SJCRH30 (cell line): Measurements from ENCODE around the gene NDOR1. TPM values are rescaled to one million over a fixed set of nuclear protein-coding genes. Genes with fewer than 3 reads are reported as not detected.

ENCODE experiments used
- DNase-seq, 2 experiments: peaks; one replicate each; pipeline ENCODE4 v3.0.0-alpha.2; 2015 to 2020
- H3K27ac ChIP-seq: fragments of 250-450 bp; sonication (Bioruptor Pico); 2 replicates; pipeline ENCODE4 v1.5.1; 2020; ENCODE audit warnings: mild to moderate bottlenecking, moderate library complexity
- H3K27me3 ChIP-seq: fragments of 250-450 bp; sonication (Bioruptor Pico); 2 replicates; pipeline ENCODE4 v1.5.1; 2020; ENCODE audit warnings: mild to moderate bottlenecking, moderate library complexity
- H3K36me3 ChIP-seq: fragments of 250-450 bp; sonication (Bioruptor Pico); 2 replicates; pipeline ENCODE4 v1.5.1; 2020; ENCODE audit warnings: mild to moderate bottlenecking, moderate library complexity
- H3K4me1 ChIP-seq: fragments of 250-450 bp; sonication (Bioruptor Pico); 2 replicates; pipeline ENCODE4 v1.5.1; 2020; ENCODE audit warnings: mild to moderate bottlenecking, moderate library complexity
- H3K4me3 ChIP-seq: fragments of 250-450 bp; sonication (Bioruptor Pico); 2 replicates; pipeline ENCODE4 v1.5.1; 2020; ENCODE audit warnings: mild to moderate bottlenecking, moderate library complexity
- H3K9me3 ChIP-seq: fragments of 250-450 bp; sonication (Bioruptor Pico); replicated peaks from 2 replicates; pipeline ENCODE4 v1.5.1; 2020; ENCODE audit warnings: mild to moderate bottlenecking, moderate library complexity
- total RNA-seq: library from RNA; depleted of rRNA; stranded (reverse); fragments of >200 nt; shearing (Covaris generic); gene quantifications from 2 replicates; pipeline ENCODE4 v1.2.3, GENCODE V29; 2014

NDOR1 gene
- total RNA-seq, 1 experiment from 2014 or later = 17.2 TPM

- H3K4me1 ChIP-seq = peaks cover 37% of the 10 kb centered on the region
- H3K27ac ChIP-seq = peak overlapping the region; percentile 17; the same call in 1 of the 2 replicates
- no peaks in the 10 kb centered on the region for H3K36me3 ChIP-seq
- H3K9me3 ChIP-seq = no peaks in the 10 kb centered on the region
- peak; percentile 85 to 89 for DNase-seq
- H3K27me3 ChIP-seq = peaks cover 32% of the 10 kb centered on the region
- H3K4me3 ChIP-seq = peak overlapping the region; percentile 45
Measured at GRCh38 chr9:137164370-137165249, 40.9 kb upstream of the NDOR1 start.

GRCh38 chr9:137165250-137165836 lies 40.2 kb upstream of the NDOR1 start:
- Histone ChIP-seq H3K4me3 (peak overlapping the region; percentile 45), H3K4me1 (peaks cover 44% of the 10 kb centered on the region), H3K9me3 (no peaks in the 10 kb centered on the region), H3K27ac (no peak overlapping the region; the same call in 1 of the 2 replicates), H3K27me3 (peaks cover 36% of the 10 kb centered on the region), H3K36me3 (no peaks in the 10 kb centered on the region)
- DNase-seq = no peak

- Histone ChIP-seq H3K4me3 (peak overlapping the region; percentile 49), H3K27me3 (peaks cover 38% of the 10 kb centered on the region), H3K27ac (no peak overlapping the region), H3K9me3 (no peaks in the 10 kb centered on the region), H3K36me3 (no peaks in the 10 kb centered on the region), H3K4me1 (peaks cover 51% of the 10 kb centered on the region)
- no peak for DNase-seq
Measured at GRCh38 chr9:137166380-137167229, 38.9 kb upstream of the NDOR1 start.

GRCh38 chr9:137167277-137167746 lies 38.2 kb upstream of the NDOR1 start:
- Histone ChIP-seq H3K27ac (no peak overlapping the region), H3K4me1 (peaks cover 58% of the 10 kb centered on the region), H3K36me3 (no peaks in the 10 kb centered on the region), H3K4me3 (peak overlapping the region; percentile 49), H3K9me3 (no peaks in the 10 kb centered on the region), H3K27me3 (peaks cover 38% of the 10 kb centered on the region)
- peak; percentile 57 to 61 for DNase-seq

GRCh38 chr9:137167747-137168572 lies 37.5 kb upstream of the NDOR1 start:
- Histone ChIP-seq H3K9me3 (no peaks in the 10 kb centered on the region), H3K27me3 (peaks cover 38% of the 10 kb centered on the region), H3K36me3 (no peaks in the 10 kb centered on the region), H3K27ac (no peak overlapping the region), H3K4me1 (peaks cover 64% of the 10 kb centered on the region), H3K4me3 (peak overlapping the region; percentile 49)
- DNase-seq = peak; percentile 72 to 84

- peaks cover 68% of the 10 kb centered on the region for H3K4me1 ChIP-seq
- H3K27ac ChIP-seq = no peak overlapping the region
- H3K27me3 ChIP-seq = peaks cover 38% of the 10 kb centered on the region
- peak overlapping the region; percentile 11 for H3K4me3 ChIP-seq
- peak in 1 of 2 experiments; percentile 37 for DNase-seq
- no peaks in the 10 kb centered on the region for H3K36me3 ChIP-seq
- no peaks in the 10 kb centered on the region for H3K9me3 ChIP-seq
Measured at GRCh38 chr9:137168573-137168903, 37.0 kb upstream of the NDOR1 start.

- DNase-seq = peak; percentile 73 to 77
- Histone ChIP-seq H3K4me1 (peaks cover 68% of the 10 kb centered on the region), H3K36me3 (no peaks in the 10 kb centered on the region), H3K9me3 (no peaks in the 10 kb centered on the region), H3K27ac (no peak overlapping the region), H3K4me3 (peak overlapping the region; percentile 11), H3K27me3 (peaks cover 38% of the 10 kb centered on the region)
Measured at GRCh38 chr9:137168904-137169856, 36.3 kb upstream of the NDOR1 start.

- Histone ChIP-seq H3K27ac (no peak within 1 kb of the TSS), H3K4me3 (peak within 1 kb of the TSS; percentile 11), H3K4me1 (peaks cover 62% of the 10 kb centered on the region), H3K36me3 (no peaks in the 10 kb centered on the region), H3K9me3 (no peaks in the 10 kb centered on the region), H3K27me3 (peaks cover 32% of the 10 kb centered on the region)
- DNase-seq = peak in 1 of 2 experiments; percentile 42
Measured at GRCh38 chr9:137169896-137170358, 35.6 kb upstream of the NDOR1 start, which contains the start of gene LRRC26. TSS of gene LRRC26 (minus strand) at chr9:137170051. CDS start at chr9:137169943, 108 bp downstream.

- peaks cover 55% of the 10 kb centered on the region for H3K4me1 ChIP-seq
- no peaks in the 10 kb centered on the region for H3K36me3 ChIP-seq
- H3K27ac ChIP-seq = no peak overlapping the region
- no peaks in the 10 kb centered on the region for H3K9me3 ChIP-seq
- H3K4me3 ChIP-seq = no peak overlapping the region
- peaks cover 25% of the 10 kb centered on the region for H3K27me3 ChIP-seq
- no peak for DNase-seq
Measured at GRCh38 chr9:137170486-137171148, 34.9 kb upstream of the NDOR1 start.

- no peaks in the 10 kb centered on the region for H3K9me3 ChIP-seq
- peaks cover 18% of the 10 kb centered on the region for H3K27me3 ChIP-seq
- peaks cover 48% of the 10 kb centered on the region for H3K4me1 ChIP-seq
- no peak overlapping the region for H3K4me3 ChIP-seq
- no peaks in the 10 kb centered on the region for H3K36me3 ChIP-seq
- no peak for DNase-seq
- no peak overlapping the region for H3K27ac ChIP-seq
Measured at GRCh38 chr9:137171149-137171900, 34.2 kb upstream of the NDOR1 start.

- peak overlapping the region; percentile 79 for H3K27ac ChIP-seq
- DNase-seq = peak; percentile 95 to 96
- H3K9me3 ChIP-seq = no peaks in the 10 kb centered on the region
- H3K27me3 ChIP-seq = peaks cover 6% of the 10 kb centered on the region; the same call in 1 of the 2 replicates
- 0 out of 2 replicates have a peak overlapping the region, but pooled peaks have one; percentile 0 for H3K4me3 ChIP-seq
- peaks cover 6% of the 10 kb centered on the region for H3K36me3 ChIP-seq
- H3K4me1 ChIP-seq = peaks cover 40% of the 10 kb centered on the region
Measured at GRCh38 chr9:137172901-137173795, 32.4 kb upstream of the NDOR1 start.
